ENCODE results near the gene TRIM46. TPM values are rescaled to one million over a fixed set of nuclear protein-coding genes. Genes with fewer than 3 reads are reported as not detected.
"Not testable (repeated sequence)": the region's sequence is repeated elsewhere in the genome, so short reads cannot be mapped to it uniquely, and the experiment has no call there.

Gene TRIM46
- polyA plus RNA-seq, 3 donors, result 0.13 TPM; not detected in 2

- H3K27ac Mint-ChIP-seq; H3K4me3 ChIP-seq (replicated peaks in 1 of 3; ENCODE audit: low read depth in 2 of 3, low read length in 3 of 3); H3K27ac ChIP-seq (ENCODE audit: low read depth in 1 of 2, low read length in 2 of 2); DNase-seq; H3K4me2 ChIP-seq (replicated peaks; ENCODE audit: extremely low read depth, low read length, poor library complexity, severe bottlenecking); H3K9me3 ChIP-seq (replicated peaks in 1 of 2; ENCODE audit: control insufficient read depth in 1 of 2, insufficient read depth in 1 of 2, low read length in 2 of 2); H2AFZ ChIP-seq (ENCODE audit: insufficient read depth, low read depth, low read length, poor library complexity, severe bottlenecking); H3K36me3 ChIP-seq (replicated peaks in 1 of 2; ENCODE audit: control insufficient read depth in 1 of 2, insufficient read depth in 2 of 2, low read length in 2 of 2); H3K79me2 ChIP-seq (ENCODE audit: insufficient read depth, low read length); H3K36me3 Mint-ChIP-seq; H4K20me1 ChIP-seq (ENCODE audit: insufficient read depth, low read length); H3K9ac ChIP-seq (ENCODE audit: insufficient read depth, low read length, poor library complexity, severe bottlenecking); H3K4me3 Mint-ChIP-seq: not testable (repeated sequence)
- H3K27me3 Mint-ChIP-seq (ENCODE audit: low read depth in 3 of 3), result peaks cover 16 to 23% (median 22%) of the 10 kb centered on the region in 3 donors
- WGBS (ENCODE audit: insufficient coverage), result no CpG with 5 or more reads among the region's 4 CpGs
- peaks cover 0 to 11% (median 6%) of the 10 kb centered on the region in 7 donors for H3K9me3 Mint-ChIP-seq
- intact Hi-C loops (cut with micrococcal nuclease), result loop anchor here in 1 of 2 donors (5.0 kb wide), 1 partner anchor 36 kb away; the partner anchor contains the start of gene EFNA1
- peaks cover 23% of the 10 kb centered on the region for H3K4me1 Mint-ChIP-seq
- H3K4me1 ChIP-seq (ENCODE audit: control insufficient read depth in 1 of 2, insufficient read depth in 2 of 2, low read length in 2 of 2), result peaks cover 14 to 17% of the 10 kb centered on the region in 2 donors
- H3K27me3 ChIP-seq (ENCODE audit: control insufficient read depth in 2 of 2, insufficient read depth in 2 of 2, low read length in 2 of 2), result peaks cover 0 to 15% of the 10 kb centered on the region in 2 donors
These were observed 9.9 kb upstream of the TRIM46 start for GRCh38 chr1:155163785-155164184.

- DNase-seq, result not testable (repeated sequence)
- 100% methylated on average over 2 of the region's 11 CpGs for WGBS (ENCODE audit: insufficient coverage)
- intact Hi-C loops (cut with micrococcal nuclease), result loop anchor here (5.0 kb wide), 1 partner anchor 37 kb away; the partner anchor contains the start of gene EFNA1 (in 2 of the 2)
These were observed 9.0 kb upstream of the TRIM46 start for GRCh38 chr1:155164625-155165024.

GRCh38 chr1:155166051-155166470 is 7.6 kb upstream of the TRIM46 start:
- Histone ChIP-seq H3K27ac (ENCODE audit: low read depth in 1 of 2, low read length in 2 of 2) (no peak overlapping the region), H4K20me1 (ENCODE audit: insufficient read depth, low read length) (no peaks in the 10 kb centered on the region), H3K4me1 (ENCODE audit: control insufficient read depth in 1 of 2, insufficient read depth in 2 of 2, low read length in 2 of 2) (peaks cover 14 to 17% of the 10 kb centered on the region in 2 donors), H3K27me3 (ENCODE audit: control insufficient read depth in 2 of 2, insufficient read depth in 2 of 2, low read length in 2 of 2) (peaks cover 0 to 15% of the 10 kb centered on the region in 2 donors), H3K9me3 (replicated peaks in 1 of 2; ENCODE audit: control insufficient read depth in 1 of 2, insufficient read depth in 1 of 2, low read length in 2 of 2) (no peaks in the 10 kb centered on the region), H3K4me2 (replicated peaks; ENCODE audit: extremely low read depth, low read length, poor library complexity, severe bottlenecking) (no peak overlapping the region), H3K79me2 (ENCODE audit: insufficient read depth, low read length) (no peaks in the 10 kb centered on the region), H2AFZ (ENCODE audit: insufficient read depth, low read depth, low read length, poor library complexity, severe bottlenecking) (no peak overlapping the region), H3K9ac (ENCODE audit: insufficient read depth, low read length, poor library complexity, severe bottlenecking) (no peak overlapping the region), H3K36me3 (replicated peaks in 1 of 2; ENCODE audit: control insufficient read depth in 1 of 2, insufficient read depth in 2 of 2, low read length in 2 of 2) (peaks cover 14 to 19% of the 10 kb centered on the region in 2 donors), H3K4me3 (replicated peaks in 1 of 3; ENCODE audit: low read depth in 2 of 3, low read length in 3 of 3) (no peak overlapping the region)
- DNase-seq, result no peak
- no peak overlapping the region for H3K27ac Mint-ChIP-seq
- intact Hi-C loops (cut with micrococcal nuclease), result loop anchor here in 1 of 2 donors (2.0 to 5.0 kb wide), 2 partner anchors 39 to 73 kb away; partner anchors contain the start of gene EFNA1
- peaks cover 19% of the 10 kb centered on the region for H3K4me1 Mint-ChIP-seq
- peaks cover 16 to 23% (median 22%) of the 10 kb centered on the region in 3 donors for H3K27me3 Mint-ChIP-seq (ENCODE audit: low read depth in 3 of 3)
- TF ChIP-seq CTCF (IDR thresholded peaks at IDR 0.05), result no peak
- H3K4me3 Mint-ChIP-seq, result peak overlapping the region in 1 of 2 donors; percentile 37
- WGBS (ENCODE audit: insufficient coverage), result 15% methylated on average over 7 of the region's 8 CpGs
- peaks cover 16 to 24% of the 10 kb centered on the region in 2 donors for H3K36me3 Mint-ChIP-seq
- H3K9me3 Mint-ChIP-seq, result peaks cover 0 to 11% (median 6%) of the 10 kb centered on the region in 7 donors

More at GRCh38 chr1:155164625-155165024, 9.0 kb upstream of the TRIM46 start:
- H3K27me3 Mint-ChIP-seq (ENCODE audit: low read depth in 3 of 3), result peaks cover 16 to 23% (median 22%) of the 10 kb centered on the region in 3 donors
- H3K36me3 ChIP-seq (replicated peaks in 1 of 2; ENCODE audit: control insufficient read depth in 1 of 2, insufficient read depth in 2 of 2, low read length in 2 of 2); H3K79me2 ChIP-seq (ENCODE audit: insufficient read depth, low read length); H2AFZ ChIP-seq (ENCODE audit: insufficient read depth, low read depth, low read length, poor library complexity, severe bottlenecking); H3K4me3 Mint-ChIP-seq; H3K4me2 ChIP-seq (replicated peaks; ENCODE audit: extremely low read depth, low read length, poor library complexity, severe bottlenecking); H3K27ac Mint-ChIP-seq; H3K9me3 ChIP-seq (replicated peaks in 1 of 2; ENCODE audit: control insufficient read depth in 1 of 2, insufficient read depth in 1 of 2, low read length in 2 of 2); H3K4me3 ChIP-seq (replicated peaks in 1 of 3; ENCODE audit: low read depth in 2 of 3, low read length in 3 of 3); H3K9ac ChIP-seq (ENCODE audit: insufficient read depth, low read length, poor library complexity, severe bottlenecking); H4K20me1 ChIP-seq (ENCODE audit: insufficient read depth, low read length); H3K27ac ChIP-seq (ENCODE audit: low read depth in 1 of 2, low read length in 2 of 2): not testable (repeated sequence)
- Histone ChIP-seq H3K4me1 (ENCODE audit: control insufficient read depth in 1 of 2, insufficient read depth in 2 of 2, low read length in 2 of 2) (peaks cover 14 to 17% of the 10 kb centered on the region in 2 donors), H3K27me3 (ENCODE audit: control insufficient read depth in 2 of 2, insufficient read depth in 2 of 2, low read length in 2 of 2) (peaks cover 0 to 15% of the 10 kb centered on the region in 2 donors)
- H3K4me1 Mint-ChIP-seq, result peaks cover 23% of the 10 kb centered on the region
- peaks cover 7 to 11% of the 10 kb centered on the region in 2 donors for H3K36me3 Mint-ChIP-seq
- peaks cover 0 to 11% (median 6%) of the 10 kb centered on the region in 7 donors for H3K9me3 Mint-ChIP-seq

Data from CD14-positive monocyte (primary cell).